ENCODE results near the gene FITM2.

FITM2 gene

DNA sequence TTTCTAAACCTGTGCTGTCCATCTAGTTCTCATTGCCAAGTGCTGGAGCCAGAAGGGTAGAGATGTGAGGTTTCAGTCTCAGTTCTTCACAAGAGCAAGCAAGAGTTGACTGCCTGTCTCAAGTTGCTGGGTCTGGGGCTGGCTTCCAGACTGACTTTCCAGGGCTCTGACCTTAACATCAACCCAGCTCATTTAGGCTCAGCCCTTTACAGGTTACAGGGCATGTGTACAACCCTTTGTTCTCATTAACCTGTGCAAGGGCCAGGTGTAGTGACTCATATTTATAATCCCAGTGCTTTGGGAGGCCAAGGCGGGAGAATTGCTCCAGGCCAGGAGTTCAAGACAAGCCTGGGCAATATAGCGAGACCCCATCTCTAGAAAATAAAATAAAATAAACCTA is 30.6 kb downstream of the FITM2 start:
- DNase-seq (ENCODE audit: low spot score), result no peak

GRCh38 chr20:44279228-44279627 is 31.8 kb downstream of the FITM2 start:
- no peak for DNase-seq (ENCODE audit: low spot score)

DNA sequence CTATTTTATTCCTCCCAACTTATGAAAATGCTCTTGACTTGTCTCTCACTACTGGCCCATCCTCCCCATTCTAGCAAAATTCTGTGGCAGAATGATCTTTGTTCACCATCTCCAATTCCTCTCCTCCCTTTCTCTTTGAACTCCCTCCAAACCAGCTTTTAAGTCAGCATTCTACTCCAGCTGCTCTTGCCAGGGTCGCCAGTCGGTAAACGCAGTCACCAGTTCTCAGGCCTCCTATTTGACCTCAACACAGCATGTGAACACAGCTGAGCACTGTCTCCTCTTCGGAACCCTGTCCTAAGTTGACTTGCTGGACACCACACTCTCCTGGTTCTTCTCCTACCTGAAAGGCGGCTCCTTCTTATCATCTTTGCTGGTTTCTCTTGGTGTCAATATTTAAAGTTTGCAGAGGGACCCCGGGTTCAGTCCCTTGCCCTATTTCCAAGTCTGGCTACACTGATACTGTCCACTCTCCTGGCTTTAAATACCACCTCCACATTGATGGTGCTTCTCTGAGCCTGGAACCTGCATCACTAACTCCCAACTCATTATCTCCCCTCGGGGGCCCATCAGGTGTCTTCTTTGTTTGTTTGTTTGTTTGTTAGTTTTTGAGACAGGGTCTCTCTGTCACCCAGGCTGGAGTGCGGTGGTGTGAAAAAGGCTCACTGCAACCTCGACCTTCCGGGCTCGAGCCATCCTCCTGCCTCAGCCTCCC is 36.5 kb downstream of the FITM2 start:
- no peak for DNase-seq (ENCODE audit: low spot score)

DNA sequence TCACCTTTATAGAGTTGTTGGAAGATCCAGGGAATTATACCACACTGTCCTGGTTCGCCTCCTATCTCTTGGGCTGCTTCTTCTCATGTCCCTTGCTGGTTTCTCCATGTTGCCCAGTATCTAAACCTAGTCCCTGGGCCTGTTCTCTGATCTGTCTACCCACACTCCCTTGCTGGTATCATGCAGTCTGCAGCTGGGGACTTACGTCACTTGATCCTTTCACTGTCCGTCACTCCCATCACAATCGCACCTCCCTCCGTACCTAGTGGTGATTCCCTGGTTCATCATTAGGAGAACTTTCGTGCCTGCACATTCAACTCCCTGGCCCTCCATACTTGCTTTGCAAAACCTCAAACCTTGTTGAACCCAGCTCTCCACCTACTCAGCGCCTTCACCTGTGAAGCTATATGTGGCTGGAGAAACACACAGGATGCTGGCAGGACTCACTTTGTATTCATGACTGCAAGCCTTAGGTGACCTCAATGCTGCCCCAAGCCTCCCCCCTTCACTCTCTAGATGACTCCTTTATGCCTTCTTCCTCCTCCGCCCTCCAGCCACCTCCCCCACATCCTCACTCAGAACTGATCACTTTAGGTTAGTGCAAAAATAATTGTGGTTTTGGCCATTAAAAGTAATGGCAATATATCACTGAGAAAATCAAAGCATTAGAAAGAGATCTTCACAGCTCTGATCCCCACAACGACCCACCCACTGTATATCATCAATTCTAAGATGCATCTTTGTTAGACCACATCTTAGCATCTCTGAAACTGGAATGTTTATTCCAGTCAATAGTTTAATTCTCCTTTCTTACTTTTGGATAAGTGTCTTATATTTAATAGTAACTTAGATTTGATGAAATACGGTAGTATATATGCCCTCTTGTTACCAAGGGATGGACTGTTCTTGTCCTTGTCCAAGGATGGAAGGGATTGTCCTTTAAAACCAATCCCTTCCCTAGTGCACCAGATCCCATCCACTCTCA is 37.5 kb downstream of the FITM2 start:
- no peak for DNase-seq (ENCODE audit: low spot score)

GRCh38 chr20:44271915-44272663 is 38.9 kb downstream of the FITM2 start:
- DNase-seq (ENCODE audit: low spot score), result peak; percentile 77

GRCh38 chr20:44268802-44269201 is 42.2 kb downstream of the FITM2 start:
- DNase-seq (ENCODE audit: low spot score), result no peak

DNA sequence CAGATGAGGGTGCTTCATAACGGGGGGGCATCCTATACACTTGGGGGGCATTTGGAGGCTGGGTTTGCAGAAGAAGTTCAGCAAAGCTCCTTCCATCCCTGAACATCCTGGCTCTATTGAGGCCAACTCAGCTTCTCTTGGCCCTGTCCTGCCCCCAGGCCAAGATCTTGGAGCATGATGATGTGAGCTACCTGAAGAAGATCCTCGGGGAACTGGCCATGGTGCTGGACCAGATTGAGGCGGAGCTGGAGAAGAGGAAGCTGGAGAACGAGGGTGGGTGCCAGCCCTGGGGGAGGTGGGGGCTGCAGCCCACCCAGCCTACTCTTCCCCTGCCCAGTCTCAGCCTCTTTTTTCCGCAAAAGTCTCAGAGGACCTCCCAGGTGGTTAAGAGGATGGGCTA is 46.7 kb downstream of the FITM2 start:
- DNase-seq (ENCODE audit: low spot score), result peak; percentile 64

DNA sequence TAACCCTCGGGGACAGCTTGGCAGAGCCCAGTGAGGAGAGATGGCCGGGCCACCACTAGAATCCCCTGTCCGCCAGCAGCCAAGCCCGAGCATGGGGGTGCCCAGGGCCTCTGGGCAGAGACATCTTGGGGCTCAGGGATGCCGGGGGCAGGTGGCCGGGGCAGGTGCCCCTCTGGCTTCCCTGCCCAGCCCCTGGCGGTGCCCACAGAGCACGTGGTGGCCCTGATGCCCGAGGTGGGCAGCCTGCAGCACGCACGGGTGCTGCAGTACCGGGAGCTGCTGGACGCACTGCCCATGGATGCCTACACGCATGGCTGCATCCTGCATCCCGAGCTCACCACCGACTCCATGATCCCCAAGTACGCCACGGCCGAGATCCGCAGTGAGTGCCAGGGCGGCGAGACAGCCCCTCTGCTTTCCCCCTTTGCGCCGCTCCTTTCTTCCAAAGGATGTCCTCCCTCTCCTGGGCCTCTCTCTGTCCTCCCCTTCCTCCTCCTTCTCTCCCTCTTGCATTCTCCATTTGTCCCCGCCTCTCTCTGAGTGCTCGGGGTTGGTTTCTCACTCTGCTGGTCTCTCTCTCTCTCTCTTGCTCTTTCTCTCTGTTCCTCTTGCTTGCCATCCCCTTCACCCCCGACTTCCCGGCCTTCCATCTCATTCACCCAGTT is 52.6 kb downstream of the FITM2 start:
- DNase-seq (ENCODE audit: low spot score), result no peak

GRCh38 chr20:44256961-44257360 is 54.0 kb downstream of the FITM2 start:
- DNase-seq (ENCODE audit: low spot score), result no peak

DNA sequence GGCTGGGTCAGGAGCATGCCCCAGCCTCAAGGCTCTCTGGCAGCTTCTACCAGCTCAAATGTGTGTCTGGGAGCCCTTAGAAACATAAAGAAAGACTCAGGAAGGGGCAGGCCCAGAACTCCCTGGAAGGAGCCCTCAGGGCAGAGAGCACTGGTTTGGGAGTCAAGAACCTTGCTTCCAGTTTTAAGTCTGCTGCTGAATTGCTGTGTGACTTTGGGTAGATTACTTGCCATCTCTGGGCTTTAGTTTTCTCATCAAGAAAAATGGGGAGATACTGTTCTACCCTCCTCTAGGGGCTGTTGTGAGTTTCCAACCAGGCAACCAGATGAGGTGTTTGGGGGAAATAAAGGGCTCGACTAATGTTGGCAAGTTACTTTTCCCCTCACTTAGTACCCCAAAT is 55.1 kb downstream of the FITM2 start:
- DNase-seq (ENCODE audit: low spot score), result no peak

GRCh38 chr20:44254073-44254472 is 56.9 kb downstream of the FITM2 start:
- no peak for DNase-seq (ENCODE audit: low spot score)

DNA sequence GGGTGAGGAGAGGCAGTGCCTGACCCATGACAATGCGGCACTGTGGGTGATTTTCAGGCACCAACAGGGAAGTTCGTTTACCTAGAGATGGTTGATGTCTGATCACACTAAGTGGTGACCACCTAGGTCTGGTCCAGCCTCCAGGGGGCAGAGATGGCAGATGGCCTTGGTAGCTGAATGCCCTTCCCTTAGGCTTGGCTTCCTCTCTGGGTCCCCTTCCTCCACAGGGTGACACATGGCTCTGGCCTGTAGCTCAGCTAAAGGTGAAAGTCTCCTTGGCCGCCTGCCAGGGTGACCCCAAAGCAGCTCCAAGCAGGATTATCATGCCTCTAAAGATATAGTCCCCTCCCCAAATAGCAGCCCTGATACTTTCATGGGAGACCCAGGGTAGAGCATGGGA is 57.5 kb downstream of the FITM2 start:
- DNase-seq (ENCODE audit: low spot score), result peak; percentile 36
